Measurements from ENCODE around the gene IL20RB. TPM values are rescaled to one million over a fixed set of nuclear protein-coding genes. Genes with fewer than 3 reads are reported as not detected.
A peak's percentile ranks its signal among the peaks of the same experiment; 100 is the strongest.
"Not testable (repeated sequence)": the region's sequence is repeated elsewhere in the genome, so short reads cannot be mapped to it uniquely, and the experiment has no call there.

The IL20RB gene
- total RNA-seq, 1 donor, result 1.8 TPM

DNA sequence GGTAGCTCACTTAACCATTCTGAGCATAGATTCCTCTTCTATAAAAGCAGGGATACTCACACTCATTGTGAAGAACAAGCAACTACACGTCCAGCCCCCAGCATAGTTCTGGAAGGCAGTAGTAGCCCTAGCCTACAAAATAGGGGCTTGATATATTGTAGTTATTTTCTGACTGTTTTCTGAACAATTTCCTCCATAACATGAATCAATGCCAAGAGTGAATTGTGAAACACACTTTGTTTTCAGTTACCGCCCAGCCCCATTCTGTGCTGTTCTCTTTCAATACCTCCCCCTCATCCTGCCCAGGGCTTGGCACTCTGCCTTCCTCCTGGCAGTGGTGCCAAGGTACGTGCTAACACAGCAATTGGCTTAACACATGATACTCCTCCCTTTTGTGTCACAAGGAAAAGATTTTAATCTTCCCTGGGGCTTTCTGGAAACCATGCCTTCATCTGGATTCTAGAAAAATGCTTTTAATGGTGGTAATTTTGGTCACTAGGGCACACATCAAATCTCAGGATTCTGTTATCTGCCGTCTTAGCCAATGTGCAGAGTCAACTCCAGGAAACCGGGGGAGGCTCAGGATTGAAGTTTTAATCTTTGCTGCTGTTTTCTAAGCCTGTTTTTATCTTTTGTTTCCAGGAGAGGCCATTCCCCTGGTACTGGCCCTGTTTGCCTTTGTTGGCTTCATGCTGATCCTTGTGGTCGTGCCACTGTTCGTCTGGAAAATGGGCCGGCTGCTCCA lies 37.2 kb downstream of the IL20RB start:
- H3K4me1 ChIP-seq (ENCODE audit: insufficient read depth, low read length), result peaks cover 14% of the 10 kb centered on the region
- peak overlapping the region; percentile 45 for H3K4me2 ChIP-seq (ENCODE audit: insufficient read depth, low read length)
- H3K79me2 ChIP-seq (ENCODE audit: insufficient read depth, low read length), result no peaks in the 10 kb centered on the region
- no peaks in the 10 kb centered on the region for H3K9me3 ChIP-seq (ENCODE audit: low read depth, low read length)
- H3K36me3 ChIP-seq (ENCODE audit: insufficient read depth, low read length), result no peaks in the 10 kb centered on the region
- H3K27ac ChIP-seq (ENCODE audit: low read depth, low read length), result peak overlapping the region; percentile 70
- H3K4me3 ChIP-seq (ENCODE audit: insufficient read depth, low read length), result no peak overlapping the region
- DNase-seq (ENCODE audit: insufficient read length, low spot score, missing footprints), result peak; percentile 79
- TF ChIP-seq, protein P1, sequence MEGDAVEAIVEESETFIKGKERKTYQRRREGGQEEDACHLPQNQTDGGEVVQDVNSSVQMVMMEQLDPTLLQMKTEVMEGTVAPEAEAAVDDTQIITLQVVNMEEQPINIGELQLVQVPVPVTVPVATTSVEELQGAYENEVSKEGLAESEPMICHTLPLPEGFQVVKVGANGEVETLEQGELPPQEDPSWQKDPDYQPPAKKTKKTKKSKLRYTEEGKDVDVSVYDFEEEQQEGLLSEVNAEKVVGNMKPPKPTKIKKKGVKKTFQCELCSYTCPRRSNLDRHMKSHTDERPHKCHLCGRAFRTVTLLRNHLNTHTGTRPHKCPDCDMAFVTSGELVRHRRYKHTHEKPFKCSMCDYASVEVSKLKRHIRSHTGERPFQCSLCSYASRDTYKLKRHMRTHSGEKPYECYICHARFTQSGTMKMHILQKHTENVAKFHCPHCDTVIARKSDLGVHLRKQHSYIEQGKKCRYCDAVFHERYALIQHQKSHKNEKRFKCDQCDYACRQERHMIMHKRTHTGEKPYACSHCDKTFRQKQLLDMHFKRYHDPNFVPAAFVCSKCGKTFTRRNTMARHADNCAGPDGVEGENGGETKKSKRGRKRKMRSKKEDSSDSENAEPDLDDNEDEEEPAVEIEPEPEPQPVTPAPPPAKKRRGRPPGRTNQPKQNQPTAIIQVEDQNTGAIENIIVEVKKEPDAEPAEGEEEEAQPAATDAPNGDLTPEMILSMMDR (IDR thresholded peaks at IDR 0.05; ENCODE audit: extremely low read depth, low read depth, low read length), result no peak
- no peaks in the 10 kb centered on the region for H3K27me3 ChIP-seq (ENCODE audit: insufficient read depth, low read length)
- peak overlapping the region; percentile 26 for H2AFZ ChIP-seq (ENCODE audit: low read length)
- no peaks in the 10 kb centered on the region for H4K20me1 ChIP-seq (ENCODE audit: insufficient read depth, low read length)

DNA sequence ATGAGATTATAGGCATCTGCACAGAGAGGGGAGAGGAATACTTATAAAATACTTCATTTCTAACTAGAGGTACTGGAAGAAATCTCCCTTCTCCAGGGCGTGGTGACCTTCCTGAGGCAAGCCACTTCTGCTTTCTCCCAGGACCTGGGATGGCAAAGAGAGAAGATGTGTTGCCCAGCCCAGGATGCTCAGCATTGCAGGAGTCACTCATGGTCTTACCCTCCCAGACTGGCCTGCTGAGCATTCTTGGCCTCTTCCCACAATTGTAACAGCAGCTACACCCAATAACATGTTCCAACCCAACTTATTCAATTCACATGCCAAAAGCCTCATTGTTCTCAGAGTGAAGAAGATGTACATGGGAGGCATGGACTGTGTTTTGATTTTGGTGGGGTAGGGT lies 37.9 kb downstream of the IL20RB start:
- Histone ChIP-seq H3K36me3 (ENCODE audit: insufficient read depth, low read length) (no peaks in the 10 kb centered on the region), H3K79me2 (ENCODE audit: insufficient read depth, low read length) (no peaks in the 10 kb centered on the region), H3K9me3 (ENCODE audit: low read depth, low read length) (no peaks in the 10 kb centered on the region), H3K4me1 (ENCODE audit: insufficient read depth, low read length) (peaks cover 14% of the 10 kb centered on the region), H4K20me1 (ENCODE audit: insufficient read depth, low read length) (no peaks in the 10 kb centered on the region), H3K4me2 (ENCODE audit: insufficient read depth, low read length) (peak overlapping the region; percentile 45), H3K4me3 (ENCODE audit: insufficient read depth, low read length) (no peak overlapping the region), H3K27me3 (ENCODE audit: insufficient read depth, low read length) (no peaks in the 10 kb centered on the region), H2AFZ (ENCODE audit: low read length) (peak overlapping the region; percentile 26), H3K27ac (ENCODE audit: low read depth, low read length) (peak overlapping the region; percentile 70)
- DNase-seq (ENCODE audit: insufficient read length, low spot score, missing footprints), result no peak
- TF ChIP-seq, protein P1 (IDR thresholded peaks at IDR 0.05; ENCODE audit: extremely low read depth, low read depth, low read length), result no peak

DNA sequence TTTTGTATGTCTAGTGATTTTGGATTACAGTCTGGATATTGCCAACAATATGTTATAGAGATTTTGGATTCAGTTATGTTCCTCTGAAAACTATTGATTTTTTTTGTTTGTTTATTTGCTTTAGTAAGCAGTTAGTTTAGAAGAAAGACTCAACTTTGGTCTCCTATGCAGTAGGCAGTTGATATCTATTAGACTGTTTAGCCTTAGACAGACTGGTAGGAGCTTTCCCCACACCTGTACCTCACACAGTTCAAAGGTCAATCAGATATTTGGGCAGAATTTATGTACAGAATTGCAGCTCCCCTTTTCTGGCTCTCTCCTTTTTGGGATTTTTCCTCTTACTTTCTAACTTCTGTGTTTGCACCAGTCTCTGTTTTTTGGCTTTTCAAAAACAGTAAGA lies 42.3 kb downstream of the IL20RB start:
- Histone ChIP-seq H3K27ac (ENCODE audit: low read depth, low read length) (no peak overlapping the region), H3K4me3 (ENCODE audit: insufficient read depth, low read length) (no peak overlapping the region), H3K27me3 (ENCODE audit: insufficient read depth, low read length) (no peaks in the 10 kb centered on the region), H3K4me2 (ENCODE audit: insufficient read depth, low read length) (no peak overlapping the region), H3K79me2 (ENCODE audit: insufficient read depth, low read length) (no peaks in the 10 kb centered on the region), H3K4me1 (ENCODE audit: insufficient read depth, low read length) (peaks cover 7% of the 10 kb centered on the region), H3K36me3 (ENCODE audit: insufficient read depth, low read length) (no peaks in the 10 kb centered on the region), H4K20me1 (ENCODE audit: insufficient read depth, low read length) (no peaks in the 10 kb centered on the region), H3K9me3 (ENCODE audit: low read depth, low read length) (no peaks in the 10 kb centered on the region), H2AFZ (ENCODE audit: low read length) (no peak overlapping the region)
- DNase-seq (ENCODE audit: insufficient read length, low spot score, missing footprints), result no peak
- TF ChIP-seq, protein P1 (IDR thresholded peaks at IDR 0.05; ENCODE audit: extremely low read depth, low read depth, low read length), result no peak

- not testable (repeated sequence) for H3K9me3 ChIP-seq (ENCODE audit: low read depth, low read length); H4K20me1 ChIP-seq (ENCODE audit: insufficient read depth, low read length)
Observed at GRCh38 chr3:137007376-137007775, 49.6 kb downstream of the IL20RB start.

More at GRCh38 chr3:137007376-137007775, 49.6 kb downstream of the IL20RB start:
- H3K27me3 ChIP-seq (ENCODE audit: insufficient read depth, low read length); H3K79me2 ChIP-seq (ENCODE audit: insufficient read depth, low read length); H3K4me2 ChIP-seq (ENCODE audit: insufficient read depth, low read length); H3K4me1 ChIP-seq (ENCODE audit: insufficient read depth, low read length); DNase-seq (ENCODE audit: insufficient read length, low spot score, missing footprints); H2AFZ ChIP-seq (ENCODE audit: low read length); H3K27ac ChIP-seq (ENCODE audit: low read depth, low read length); H3K4me3 ChIP-seq (ENCODE audit: insufficient read depth, low read length); H3K36me3 ChIP-seq (ENCODE audit: insufficient read depth, low read length): not testable (repeated sequence)
